Lower lobe of right lung (tissue), 2 donors: ENCODE results near the gene ADAMTS13. TPM values are rescaled to one million over a fixed set of nuclear protein-coding genes. Genes with fewer than 3 reads are reported as not detected.

Experiments used
- ATAC-seq, 2 donors: fragments of 200-7000 bp; cut with Tn5 transposase; one replicate each; pipeline ENCODE4 v1.9.1; 2020 to 2022; ENCODE audit warnings: mild to moderate bottlenecking in 2 of 2, moderate library complexity in 2 of 2
- DNase-seq: peaks from one replicate; pipeline ENCODE4 v3.0.0-alpha.2; 2020
- H3K27ac ChIP-seq: fragments of 200-600 bp; one replicate; pipeline ENCODE4 v1.8.0; 2022
- H3K27me3 ChIP-seq: fragments of 200-600 bp; one replicate; pipeline ENCODE4 v1.8.0; 2022; ENCODE audit warnings: low read depth
- H3K36me3 ChIP-seq: fragments of 200-600 bp; one replicate; pipeline ENCODE4 v1.8.0; 2022; ENCODE audit warnings: mild to moderate bottlenecking
- H3K4me1 ChIP-seq: fragments of 200-600 bp; one replicate; pipeline ENCODE4 v1.8.0; 2022
- H3K4me3 ChIP-seq: fragments of 200-600 bp; one replicate; pipeline ENCODE4 v1.8.0; 2022; ENCODE audit warnings: mild to moderate bottlenecking
- H3K9me3 ChIP-seq: fragments of 200-600 bp; one replicate; pipeline ENCODE4 v1.8.0; 2022
- intact Hi-C: fragments of 100-400 bp; cut with DNase I; formaldehyde crosslinking; loops from one replicate; pipeline ENCODE4 v1.11.0; 2022
- total RNA-seq: library from RNA; stranded (reverse); fragmentation: NEBNext Ultra II Directional; extraction: Animal tissue kit (Norgen Biotek cat#: 25700); gene quantifications from one replicate; pipeline ENCODE4 v1.2.1, GENCODE V29; 2021
- TF ChIP-seq, protein P1 (sequence below): fragments of 200-600 bp; IDR thresholded peaks from one replicate; pipeline ENCODE4 v1.8.0; 2022; ENCODE audit warnings: antibody characterized with exemption, mild to moderate bottlenecking
- donor health status: DM: no; HTN: yes; CAD: no; lungs with severe emphysema.

ADAMTS13 gene
- total RNA-seq, 1 donor from 2014 or later, result 1.9 TPM

GRCh38 chr9:133493428-133493827, 71.3 kb downstream of the ADAMTS13 start:
- Histone ChIP-seq H3K27ac (peak overlapping the region; percentile 64), H3K27me3 (peaks cover 11% of the 10 kb centered on the region), H3K9me3 (no peaks in the 10 kb centered on the region), H3K4me1 (peaks cover 5% of the 10 kb centered on the region), H3K36me3 (no peaks in the 10 kb centered on the region), H3K4me3 (no peak overlapping the region)
- no peak for ATAC-seq
- intact Hi-C loops, result no loop called here
- TF ChIP-seq, protein P1, sequence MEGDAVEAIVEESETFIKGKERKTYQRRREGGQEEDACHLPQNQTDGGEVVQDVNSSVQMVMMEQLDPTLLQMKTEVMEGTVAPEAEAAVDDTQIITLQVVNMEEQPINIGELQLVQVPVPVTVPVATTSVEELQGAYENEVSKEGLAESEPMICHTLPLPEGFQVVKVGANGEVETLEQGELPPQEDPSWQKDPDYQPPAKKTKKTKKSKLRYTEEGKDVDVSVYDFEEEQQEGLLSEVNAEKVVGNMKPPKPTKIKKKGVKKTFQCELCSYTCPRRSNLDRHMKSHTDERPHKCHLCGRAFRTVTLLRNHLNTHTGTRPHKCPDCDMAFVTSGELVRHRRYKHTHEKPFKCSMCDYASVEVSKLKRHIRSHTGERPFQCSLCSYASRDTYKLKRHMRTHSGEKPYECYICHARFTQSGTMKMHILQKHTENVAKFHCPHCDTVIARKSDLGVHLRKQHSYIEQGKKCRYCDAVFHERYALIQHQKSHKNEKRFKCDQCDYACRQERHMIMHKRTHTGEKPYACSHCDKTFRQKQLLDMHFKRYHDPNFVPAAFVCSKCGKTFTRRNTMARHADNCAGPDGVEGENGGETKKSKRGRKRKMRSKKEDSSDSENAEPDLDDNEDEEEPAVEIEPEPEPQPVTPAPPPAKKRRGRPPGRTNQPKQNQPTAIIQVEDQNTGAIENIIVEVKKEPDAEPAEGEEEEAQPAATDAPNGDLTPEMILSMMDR, result no peak
- peak; percentile 39 for DNase-seq

DNA sequence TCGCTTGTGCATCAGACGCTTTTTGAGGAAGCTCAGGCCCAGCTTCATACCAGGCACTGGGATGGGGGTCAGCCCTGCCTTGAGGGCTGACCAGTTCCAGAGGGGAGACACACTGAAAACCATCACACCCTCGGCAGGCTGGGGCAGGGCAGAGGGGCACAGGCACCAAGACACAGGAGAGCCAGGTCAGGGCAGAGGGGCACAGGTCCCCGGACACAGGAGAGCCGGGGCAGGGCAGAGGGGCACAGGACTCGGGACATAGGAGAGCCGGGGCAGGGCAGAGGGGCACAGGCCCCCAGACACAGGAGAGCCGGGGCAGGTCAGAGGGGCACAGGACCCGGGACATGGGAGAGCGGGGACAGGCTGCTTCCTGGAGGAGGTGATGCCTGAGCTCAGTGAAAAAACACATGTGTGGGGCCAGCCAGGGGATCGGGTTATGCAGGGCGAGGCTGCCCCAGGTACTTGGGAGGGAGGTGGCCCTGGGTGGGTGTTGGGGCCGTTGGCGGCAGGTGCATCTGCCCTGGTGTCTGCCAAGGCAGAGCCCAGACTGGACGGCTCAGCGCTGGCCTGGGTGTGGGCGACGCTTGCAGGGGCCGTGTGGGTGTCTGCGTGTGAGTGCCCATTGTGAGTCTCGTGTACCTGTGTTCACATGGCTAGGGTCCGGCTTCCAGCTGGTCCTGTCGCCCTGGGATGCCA, 71.8 kb downstream of the ADAMTS13 start:
- intact Hi-C loops, result no loop called here

DNA sequence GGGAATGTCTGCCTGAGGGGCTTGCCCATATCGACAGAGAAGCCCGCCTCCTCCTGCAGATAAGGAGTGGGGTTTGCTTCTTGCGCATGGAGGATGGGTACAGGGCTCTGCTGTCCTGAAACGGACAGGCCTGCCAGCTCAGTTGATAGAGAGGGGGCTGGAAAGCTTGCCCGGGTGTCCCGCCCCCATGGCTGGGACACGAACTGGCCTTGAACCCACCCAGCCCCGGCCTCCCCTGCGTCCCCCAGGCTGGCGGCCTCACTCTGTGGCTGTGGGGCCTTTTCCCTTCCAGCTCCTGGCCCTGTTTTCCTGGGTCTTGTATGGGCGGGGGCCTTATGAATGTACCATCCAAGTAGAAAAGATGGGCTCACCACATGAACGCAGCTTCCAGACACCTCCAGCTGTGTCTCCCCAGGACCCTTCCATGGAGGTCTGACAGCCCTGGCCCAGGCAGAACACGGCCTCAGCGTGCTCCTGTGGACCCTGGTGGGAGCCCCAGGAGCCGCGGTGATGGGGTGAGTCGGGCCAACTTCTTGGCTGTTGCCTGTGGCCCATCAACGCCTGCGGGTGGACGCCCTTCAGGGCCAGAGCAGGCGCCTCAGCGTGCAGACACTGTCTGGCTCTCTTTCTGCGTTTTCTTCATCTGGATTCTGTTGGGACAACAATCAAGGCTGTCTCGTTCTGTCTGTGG, 72.6 kb downstream of the ADAMTS13 start:
- intact Hi-C loops, result no loop called here
- DNase-seq, result peak; percentile 38
- H3K9me3 ChIP-seq, result no peaks in the 10 kb centered on the region
- no peak for ATAC-seq
- H3K27ac ChIP-seq, result no peak overlapping the region
- H3K36me3 ChIP-seq, result no peaks in the 10 kb centered on the region
- peaks cover 5% of the 10 kb centered on the region for H3K4me1 ChIP-seq
- peaks cover 11% of the 10 kb centered on the region for H3K27me3 ChIP-seq
- no peak overlapping the region for H3K4me3 ChIP-seq
- TF ChIP-seq, protein P1, result no peak

More for the DNA sequence above, 71.8 kb downstream of the ADAMTS13 start:
- Histone ChIP-seq H3K9me3 (no peaks in the 10 kb centered on the region), H3K27me3 (peaks cover 11% of the 10 kb centered on the region), H3K36me3 (no peaks in the 10 kb centered on the region), H3K4me1 (peaks cover 5% of the 10 kb centered on the region), H3K27ac (no peak overlapping the region), H3K4me3 (no peak overlapping the region)
- no peak for ATAC-seq
- DNase-seq, result peak; percentile 34
- TF ChIP-seq, protein P1, result no peak

GRCh38 chr9:133495327-133496293, 73.4 kb downstream of the ADAMTS13 start:
- H3K4me1 ChIP-seq, result peaks cover 5% of the 10 kb centered on the region
- no peak overlapping the region for H3K27ac ChIP-seq

More at GRCh38 chr9:133495327-133496293, 73.4 kb downstream of the ADAMTS13 start:
- intact Hi-C loops, result no loop called here
- H3K27me3 ChIP-seq, result peaks cover 11% of the 10 kb centered on the region
- no peaks in the 10 kb centered on the region for H3K36me3 ChIP-seq
- ATAC-seq (no peak), DNase-seq (peak; percentile 15)
- H3K9me3 ChIP-seq, result no peaks in the 10 kb centered on the region
- H3K4me3 ChIP-seq, result no peak overlapping the region
- TF ChIP-seq, protein P1, result no peak
